ENCODE data around the gene CIBAR2. TPM values are rescaled to one million over a fixed set of nuclear protein-coding genes. Genes with fewer than 3 reads are reported as not detected.

The CIBAR2 gene
- total RNA-seq, 1 donor from 2014 or later: not detected

GRCh38 chr16:85146922-85147651 is 34.8 kb upstream of the CIBAR2 start:
- H3K27ac Mint-ChIP-seq (ENCODE audit: unreplicated experiment): no peak overlapping the region
- no peak for DNase-seq (ENCODE audit: low read depth, low spot score)
- H3K4me1 Mint-ChIP-seq: peaks cover 26% of the 10 kb centered on the region
- no peaks in the 10 kb centered on the region for H3K36me3 Mint-ChIP-seq (ENCODE audit: low read depth)
- no peak overlapping the region for H3K4me3 Mint-ChIP-seq
- peaks cover 3% of the 10 kb centered on the region for H3K27me3 Mint-ChIP-seq (ENCODE audit: low read depth)
- H3K9me3 Mint-ChIP-seq: no peaks in the 10 kb centered on the region
- no peak for TF ChIP-seq CTCF (conservative IDR thresholded peaks at IDR 0.05)

- no peak for DNase-seq (ENCODE audit: low read depth, low spot score)
- no peaks in the 10 kb centered on the region for H3K36me3 Mint-ChIP-seq (ENCODE audit: low read depth)
- H3K27ac Mint-ChIP-seq (ENCODE audit: unreplicated experiment): no peak overlapping the region
- TF ChIP-seq CTCF (conservative IDR thresholded peaks at IDR 0.05): no peak
- H3K4me3 Mint-ChIP-seq: no peak overlapping the region
- peaks cover 3% of the 10 kb centered on the region for H3K27me3 Mint-ChIP-seq (ENCODE audit: low read depth)
- peaks cover 30% of the 10 kb centered on the region for H3K4me1 Mint-ChIP-seq
- no peaks in the 10 kb centered on the region for H3K9me3 Mint-ChIP-seq
These were observed 34.2 kb upstream of the CIBAR2 start for GRCh38 chr16:85146532-85146797.

- Mint-ChIP-seq H3K27ac (ENCODE audit: unreplicated experiment) (no peak overlapping the region), H3K4me3 (no peak overlapping the region), H3K36me3 (ENCODE audit: low read depth) (no peaks in the 10 kb centered on the region), H3K27me3 (ENCODE audit: low read depth) (peaks cover 3% of the 10 kb centered on the region), H3K4me1 (peaks cover 28% of the 10 kb centered on the region), H3K9me3 (no peaks in the 10 kb centered on the region)
- no peak for DNase-seq (ENCODE audit: low read depth, low spot score)
- no peak for TF ChIP-seq CTCF (conservative IDR thresholded peaks at IDR 0.05)
These were observed 33.7 kb upstream of the CIBAR2 start for GRCh38 chr16:85145734-85146531.

GRCh38 chr16:85145188-85145587 is 32.9 kb upstream of the CIBAR2 start:
- no peak for DNase-seq (ENCODE audit: low read depth, low spot score)
- no peaks in the 10 kb centered on the region for H3K9me3 Mint-ChIP-seq
- no peaks in the 10 kb centered on the region for H3K36me3 Mint-ChIP-seq (ENCODE audit: low read depth)
- H3K4me1 Mint-ChIP-seq: peaks cover 22% of the 10 kb centered on the region
- H3K27ac Mint-ChIP-seq (ENCODE audit: unreplicated experiment): no peak overlapping the region
- peaks cover 3% of the 10 kb centered on the region for H3K27me3 Mint-ChIP-seq (ENCODE audit: low read depth)
- no peak for TF ChIP-seq CTCF (conservative IDR thresholded peaks at IDR 0.05)
- H3K4me3 Mint-ChIP-seq: no peak overlapping the region

- Mint-ChIP-seq H3K9me3 (no peaks in the 10 kb centered on the region), H3K27me3 (ENCODE audit: low read depth) (peaks cover 3% of the 10 kb centered on the region), H3K36me3 (ENCODE audit: low read depth) (no peaks in the 10 kb centered on the region), H3K27ac (ENCODE audit: unreplicated experiment) (no peak overlapping the region), H3K4me3 (no peak overlapping the region), H3K4me1 (peaks cover 25% of the 10 kb centered on the region)
- TF ChIP-seq CTCF (conservative IDR thresholded peaks at IDR 0.05): no peak
- DNase-seq (ENCODE audit: low read depth, low spot score): no peak
These were observed 32.0 kb upstream of the CIBAR2 start for GRCh38 chr16:85144026-85144915.
